Activated CD4-positive, alpha-beta T cell treated with anti-CD3 and anti-CD28 coated beads, Interleukin-2, amount 10 ng/mL, durations not matched to agents 24 days and 14 days (primary cell): ENCODE results near the gene TNFRSF9. TPM values are rescaled to one million over a fixed set of nuclear protein-coding genes. Genes with fewer than 3 reads are reported as not detected.

Experiments used
- DNase-seq: peaks from one replicate; pipeline ENCODE4 v3.0.0; 2022
- H3K27ac Mint-ChIP-seq: one replicate; pipeline ENCODE4 v1.8.0; 2022; ENCODE audit warnings: mild to moderate bottlenecking, mixed read lengths
- H3K27me3 Mint-ChIP-seq: one replicate; pipeline ENCODE4 v1.8.0; 2022; ENCODE audit warnings: mixed read lengths
- H3K36me3 Mint-ChIP-seq: one replicate; pipeline ENCODE4 v1.8.0; 2022; ENCODE audit warnings: low read depth, mild to moderate bottlenecking, mixed read lengths
- H3K4me1 Mint-ChIP-seq: one replicate; pipeline ENCODE4 v1.8.0; 2021; ENCODE audit warnings: mixed read lengths
- H3K4me3 Mint-ChIP-seq: one replicate; pipeline ENCODE4 v1.8.0; 2022; ENCODE audit warnings: mild to moderate bottlenecking, moderate library complexity, mixed read lengths
- H3K9me3 Mint-ChIP-seq: one replicate; pipeline ENCODE4 v1.8.0; 2021; ENCODE audit warnings: mixed read lengths
- intact Hi-C: fragments of 100-400 bp; cut with micrococcal nuclease; formaldehyde crosslinking; loops from one replicate; pipeline ENCODE4 v1.15.1; 2023
- total RNA-seq: library from RNA; stranded (reverse); gene quantifications from 2 replicates; pipeline ENCODE4 v1.2.3, GENCODE V29; 2022

The TNFRSF9 gene
- total RNA-seq: 30.5 and 30.9 TPM in 2 replicates

- intact Hi-C loops: loop anchor here (1.0 to 5.0 kb wide), 3 partner anchors 8 to 156 kb away; no protein-coding TSS in a partner anchor
- H3K36me3 Mint-ChIP-seq: peaks cover 26% of the 10 kb centered on the region
- H3K4me3 Mint-ChIP-seq: peak within 1 kb of the TSS; percentile 78
Observed at GRCh38 chr1:7940745-7941436, at the start of gene TNFRSF9. TSS of gene TNFRSF9 (minus strand) at chr1:7940839. CDS start at chr1:7939994, 845 bp downstream.

GRCh38 chr1:7989762-7990428 lies 49.3 kb upstream of the TNFRSF9 start:
- Mint-ChIP-seq H3K4me3 (no peak overlapping the region), H3K27me3 (no peaks in the 10 kb centered on the region), H3K27ac (no peak overlapping the region), H3K4me1 (peaks cover 1% of the 10 kb centered on the region), H3K9me3 (no peaks in the 10 kb centered on the region), H3K36me3 (peaks cover 37% of the 10 kb centered on the region)
- intact Hi-C loops: no loop called here
- DNase-seq: no peak

More at GRCh38 chr1:7940745-7941436, at the start of gene TNFRSF9:
- Mint-ChIP-seq H3K27me3 (peaks cover 19% of the 10 kb centered on the region), H3K27ac (peak within 1 kb of the TSS; percentile 86), H3K9me3 (no peaks in the 10 kb centered on the region), H3K4me1 (peaks cover 50% of the 10 kb centered on the region)
- DNase-seq: peak; percentile 85

DNA sequence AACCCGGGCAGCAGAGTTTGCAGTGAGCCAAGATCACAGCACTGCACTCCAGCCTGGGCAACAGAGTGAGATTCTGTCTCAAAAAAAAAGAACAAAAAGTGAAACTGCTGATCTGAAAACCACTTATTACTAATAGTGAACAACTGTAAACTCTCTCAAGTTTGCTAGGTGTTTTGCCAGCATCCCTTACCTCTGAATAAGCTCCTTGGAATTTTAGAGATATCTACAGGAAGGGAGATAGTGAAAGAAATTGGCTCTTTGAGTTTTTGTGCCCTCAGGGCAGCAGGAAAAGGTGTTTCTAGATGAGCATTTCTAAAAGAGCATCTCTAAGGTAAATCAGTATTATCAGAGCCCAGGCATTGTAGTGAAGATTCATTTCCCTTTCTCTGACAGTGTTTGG lies 47.9 kb upstream of the TNFRSF9 start:
- Mint-ChIP-seq H3K27me3 (no peaks in the 10 kb centered on the region), H3K9me3 (no peaks in the 10 kb centered on the region), H3K4me1 (peaks cover 1% of the 10 kb centered on the region), H3K4me3 (no peak overlapping the region), H3K36me3 (peaks cover 48% of the 10 kb centered on the region), H3K27ac (no peak overlapping the region)
- no peak for DNase-seq
- intact Hi-C loops: no loop called here

DNA sequence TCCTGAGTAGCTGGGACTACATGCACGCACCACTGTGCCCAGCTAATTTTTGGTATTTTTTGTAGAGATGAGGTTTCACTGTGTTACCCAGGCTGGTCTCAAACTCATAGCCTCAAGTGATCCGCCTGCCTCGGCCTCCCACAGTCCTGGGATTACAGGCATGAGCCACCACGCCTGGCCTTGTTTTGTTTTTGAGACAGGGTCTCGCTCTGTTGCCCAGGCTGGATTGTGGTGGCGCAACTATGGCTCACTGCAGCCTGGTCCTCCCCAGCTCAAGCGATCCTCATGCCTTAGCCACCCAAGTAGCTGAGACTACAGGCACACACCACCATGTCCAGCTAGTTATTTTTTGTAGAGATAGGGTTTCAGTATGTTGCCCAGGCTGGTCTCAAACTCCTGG lies 46.9 kb upstream of the TNFRSF9 start:
- peaks cover 49% of the 10 kb centered on the region for H3K36me3 Mint-ChIP-seq
- H3K4me3 Mint-ChIP-seq: no peak overlapping the region
- intact Hi-C loops: no loop called here
- no peaks in the 10 kb centered on the region for H3K9me3 Mint-ChIP-seq
- peaks cover 3% of the 10 kb centered on the region for H3K4me1 Mint-ChIP-seq
- DNase-seq: no peak
- H3K27me3 Mint-ChIP-seq: no peaks in the 10 kb centered on the region
- no peak overlapping the region for H3K27ac Mint-ChIP-seq

DNA sequence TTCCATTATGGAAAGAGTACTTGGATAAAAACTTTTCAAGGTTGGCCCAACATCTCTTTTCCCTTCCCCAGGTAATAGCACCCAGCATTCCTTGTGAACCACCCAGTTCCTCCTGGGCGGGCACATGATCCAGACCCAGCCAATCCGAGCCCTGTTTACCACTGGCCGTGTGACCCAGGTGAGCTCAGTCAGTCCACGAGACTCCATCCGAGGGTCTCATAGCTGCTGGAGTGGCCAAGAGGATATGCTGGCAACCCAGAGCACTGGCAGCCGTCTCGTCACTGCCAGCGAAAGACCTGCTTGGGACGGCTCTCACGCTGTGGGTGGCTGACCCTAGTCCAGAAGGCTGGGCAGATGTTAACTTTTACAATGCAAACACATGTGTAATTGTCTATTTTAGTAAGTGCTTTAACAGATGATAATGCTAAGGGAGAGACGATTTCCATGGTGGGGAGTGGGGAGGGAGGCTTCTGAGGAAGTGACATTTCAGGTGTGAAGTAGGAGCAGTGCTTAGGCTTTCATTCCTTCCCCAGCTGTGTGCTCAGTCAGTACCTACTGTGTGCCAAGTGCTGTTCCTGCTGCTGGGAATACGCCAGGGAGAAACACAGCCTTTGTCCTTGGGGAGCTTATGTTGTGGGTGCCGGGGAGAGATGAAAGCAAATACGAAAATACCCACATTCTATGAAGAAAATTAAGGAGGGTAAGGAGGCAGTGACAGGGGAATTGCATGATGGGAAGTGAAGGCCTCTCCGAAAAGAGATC lies 45.4 kb upstream of the TNFRSF9 start:
- DNase-seq: no peak
- H3K9me3 Mint-ChIP-seq: no peaks in the 10 kb centered on the region
- no peak overlapping the region for H3K27ac Mint-ChIP-seq
- peaks cover 54% of the 10 kb centered on the region for H3K36me3 Mint-ChIP-seq
- no peaks in the 10 kb centered on the region for H3K27me3 Mint-ChIP-seq
- no peak overlapping the region for H3K4me3 Mint-ChIP-seq
- peaks cover 7% of the 10 kb centered on the region for H3K4me1 Mint-ChIP-seq
- intact Hi-C loops: no loop called here

GRCh38 chr1:7984811-7985210 lies 44.2 kb upstream of the TNFRSF9 start:
- intact Hi-C loops: no loop called here
- Mint-ChIP-seq H3K9me3 (no peaks in the 10 kb centered on the region), H3K4me3 (no peak overlapping the region), H3K4me1 (peaks cover 9% of the 10 kb centered on the region), H3K36me3 (peaks cover 56% of the 10 kb centered on the region), H3K27me3 (no peaks in the 10 kb centered on the region), H3K27ac (no peak overlapping the region)
- DNase-seq: no peak

DNA sequence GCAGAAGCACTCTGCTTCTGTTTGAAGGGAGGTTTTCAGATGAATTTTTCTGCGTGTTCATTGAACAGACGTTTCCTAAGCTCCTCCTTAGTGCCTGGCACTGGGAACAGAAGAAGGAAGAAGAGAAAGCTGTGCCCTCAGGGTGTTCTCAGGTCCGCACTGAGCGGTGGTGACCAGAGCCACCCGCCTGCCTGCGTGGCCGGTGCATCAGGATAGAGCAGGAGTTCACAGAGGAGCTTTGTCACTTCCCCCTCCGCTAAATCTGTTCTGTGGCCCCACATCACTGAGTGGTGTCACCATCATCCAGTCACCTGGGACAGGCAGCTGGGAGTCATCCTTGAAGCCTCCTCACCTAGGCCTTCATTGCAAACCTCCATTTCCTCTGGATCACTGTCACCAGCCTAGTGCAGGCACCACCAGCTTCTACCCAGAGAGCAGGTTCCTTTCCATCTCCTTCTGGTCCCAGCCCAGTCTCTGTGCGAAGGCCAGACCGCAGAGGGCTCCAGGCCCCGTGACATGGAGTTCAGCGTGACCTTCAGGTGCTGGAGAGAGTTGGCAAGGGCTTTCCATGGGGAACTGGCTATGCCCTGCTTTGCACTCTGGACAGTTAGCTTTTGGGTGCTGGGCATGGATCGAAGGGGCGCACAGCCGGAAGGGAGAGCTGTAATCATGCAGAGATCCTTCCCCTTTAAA lies 42.6 kb upstream of the TNFRSF9 start:
- H3K36me3 Mint-ChIP-seq: peaks cover 62% of the 10 kb centered on the region
- H3K4me1 Mint-ChIP-seq: peaks cover 9% of the 10 kb centered on the region
- no peak overlapping the region for H3K27ac Mint-ChIP-seq
- no peaks in the 10 kb centered on the region for H3K27me3 Mint-ChIP-seq
- intact Hi-C loops: loop anchor here (2.0 kb wide), 1 partner anchor 32 kb away; no protein-coding TSS in a partner anchor
- H3K4me3 Mint-ChIP-seq: no peak overlapping the region
- no peaks in the 10 kb centered on the region for H3K9me3 Mint-ChIP-seq
- no peak for DNase-seq

DNA sequence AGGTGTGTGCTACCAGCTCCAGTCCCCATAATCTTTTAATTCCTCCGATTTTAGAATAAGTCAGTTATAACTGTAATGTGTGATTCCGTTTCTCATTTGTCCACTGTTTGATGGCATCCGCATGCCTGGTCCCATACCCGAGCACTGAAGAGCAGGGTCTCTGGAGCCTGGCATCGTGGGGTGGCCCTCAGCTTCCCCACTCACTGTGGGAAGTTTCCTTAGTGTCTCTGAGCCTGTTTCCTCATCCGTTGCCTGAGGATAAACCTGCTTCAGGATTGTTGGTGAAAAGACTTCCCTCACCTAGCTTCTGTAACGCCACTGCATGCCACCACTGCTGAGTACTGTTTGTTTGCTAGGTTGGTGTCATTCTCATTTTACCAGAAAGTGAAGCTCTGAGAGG lies 40.3 kb upstream of the TNFRSF9 start:
- Mint-ChIP-seq H3K27me3 (no peaks in the 10 kb centered on the region), H3K36me3 (peaks cover 61% of the 10 kb centered on the region), H3K27ac (no peak overlapping the region), H3K9me3 (no peaks in the 10 kb centered on the region), H3K4me3 (no peak overlapping the region), H3K4me1 (peaks cover 7% of the 10 kb centered on the region)
- DNase-seq: no peak
- intact Hi-C loops: no loop called here

DNA sequence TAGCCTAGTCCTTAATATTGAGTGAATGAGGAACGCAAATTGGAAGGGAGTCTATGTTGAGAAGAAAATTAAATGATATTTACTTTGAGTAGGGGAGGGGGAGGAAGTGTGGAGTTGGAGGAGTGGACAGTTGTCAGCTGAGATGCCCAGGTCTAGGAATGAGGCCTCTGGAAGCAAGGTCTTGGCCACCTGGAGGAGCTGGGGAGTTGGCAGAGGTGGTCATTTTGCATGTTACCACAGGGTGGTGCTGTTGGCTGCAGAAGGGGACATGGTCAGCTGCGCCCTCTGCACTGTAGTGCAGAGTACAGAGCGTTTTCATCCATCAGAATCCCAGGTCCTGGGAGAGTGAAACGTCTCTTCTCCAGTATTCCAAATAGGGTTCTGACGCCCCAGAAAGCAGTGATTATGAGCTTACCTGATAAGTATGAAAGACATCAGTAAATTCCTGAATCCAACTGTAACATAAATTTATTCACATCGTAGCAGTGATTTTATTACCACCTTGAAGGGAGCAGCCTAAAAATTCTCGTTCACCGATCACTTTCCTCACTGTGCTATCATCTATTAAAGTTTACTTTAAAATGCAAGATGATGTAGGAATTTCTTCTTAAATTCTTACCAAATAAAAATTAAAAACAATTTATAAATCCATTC lies 34.7 kb upstream of the TNFRSF9 start:
- Mint-ChIP-seq H3K9me3 (no peaks in the 10 kb centered on the region), H3K27me3 (no peaks in the 10 kb centered on the region), H3K4me1 (peaks cover 2% of the 10 kb centered on the region), H3K4me3 (no peak overlapping the region), H3K27ac (no peak overlapping the region), H3K36me3 (peaks cover 62% of the 10 kb centered on the region)
- peak; percentile 75 for DNase-seq
- intact Hi-C loops: no loop called here

- Mint-ChIP-seq H3K4me3 (no peak overlapping the region), H3K9me3 (no peaks in the 10 kb centered on the region), H3K27me3 (no peaks in the 10 kb centered on the region), H3K36me3 (peaks cover 57% of the 10 kb centered on the region), H3K4me1 (no peaks in the 10 kb centered on the region), H3K27ac (no peak overlapping the region)
- intact Hi-C loops: no loop called here
- DNase-seq: no peak
Observed at GRCh38 chr1:7973086-7973485, 32.4 kb upstream of the TNFRSF9 start.

GRCh38 chr1:7972285-7972684 lies 31.6 kb upstream of the TNFRSF9 start:
- DNase-seq: no peak

GRCh38 chr1:7971024-7971423 lies 30.4 kb upstream of the TNFRSF9 start:
- no peaks in the 10 kb centered on the region for H3K9me3 Mint-ChIP-seq
- peaks cover 9% of the 10 kb centered on the region for H3K4me1 Mint-ChIP-seq
- no peaks in the 10 kb centered on the region for H3K27me3 Mint-ChIP-seq
- no peak overlapping the region for H3K4me3 Mint-ChIP-seq
- no peak overlapping the region for H3K27ac Mint-ChIP-seq
- no peak for DNase-seq
- H3K36me3 Mint-ChIP-seq: peaks cover 64% of the 10 kb centered on the region
- intact Hi-C loops: no loop called here

More at GRCh38 chr1:7972285-7972684, 31.6 kb upstream of the TNFRSF9 start:
- no peaks in the 10 kb centered on the region for H3K27me3 Mint-ChIP-seq
- H3K4me1 Mint-ChIP-seq: peaks cover 1% of the 10 kb centered on the region
- intact Hi-C loops: no loop called here
- no peak overlapping the region for H3K4me3 Mint-ChIP-seq
- no peak overlapping the region for H3K27ac Mint-ChIP-seq
- H3K36me3 Mint-ChIP-seq: peaks cover 59% of the 10 kb centered on the region
- H3K9me3 Mint-ChIP-seq: no peaks in the 10 kb centered on the region

GRCh38 chr1:7970246-7970645 lies 29.6 kb upstream of the TNFRSF9 start:
- no peaks in the 10 kb centered on the region for H3K27me3 Mint-ChIP-seq
- peaks cover 66% of the 10 kb centered on the region for H3K36me3 Mint-ChIP-seq
- H3K4me1 Mint-ChIP-seq: peaks cover 14% of the 10 kb centered on the region
- no peak overlapping the region for H3K27ac Mint-ChIP-seq
- H3K4me3 Mint-ChIP-seq: no peak overlapping the region
- no peak for DNase-seq
- no peaks in the 10 kb centered on the region for H3K9me3 Mint-ChIP-seq
- intact Hi-C loops: no loop called here
